Thymus (tissue), 11 donors: ENCODE results near the gene COL6A1. TPM values are rescaled to one million over a fixed set of nuclear protein-coding genes. Genes with fewer than 3 reads are reported as not detected.
"Not testable (repeated sequence)": the region's sequence is repeated elsewhere in the genome, so short reads cannot be mapped to it uniquely, and the experiment has no call there.

Experiments
- DNase-seq, 9 donors: peaks; one replicate each; pipeline ENCODE4 v3.0.0-alpha.2; 2013; ENCODE audit warnings: low spot score in 9 of 9, low read depth in 6 of 9, missing footprints in 1 of 9
- H3K27ac ChIP-seq, 2 donors: one replicate each; pipeline ENCODE4 v1.5.1; 2013; ENCODE audit warnings: control low read depth in 1 of 2, low read depth in 1 of 2, low read length in 1 of 2, mild to moderate bottlenecking in 1 of 2, moderate library complexity in 1 of 2
- H3K27me3 ChIP-seq, 2 donors: one replicate each; pipeline ENCODE4 v1.5.1; 2013; ENCODE audit warnings: low read length in 1 of 2; ENCODE audit not compliant: control insufficient read depth in 2 of 2, insufficient read depth in 1 of 2
- H3K36me3 ChIP-seq, 2 donors: one replicate each; pipeline ENCODE4 v1.5.1; 2013; ENCODE audit warnings: low read length in 1 of 2, mild to moderate bottlenecking in 1 of 2, moderate library complexity in 1 of 2; ENCODE audit not compliant: control insufficient read depth in 2 of 2, insufficient read depth in 2 of 2
- H3K4me1 ChIP-seq, 2 donors: one replicate each; pipeline ENCODE4 v1.5.1; 2013; ENCODE audit warnings: low read length in 2 of 2; ENCODE audit not compliant: control insufficient read depth in 2 of 2, insufficient read depth in 2 of 2
- H3K4me3 ChIP-seq, 2 donors: one replicate each; pipeline ENCODE4 v1.5.1; 2013; ENCODE audit warnings: low read length in 2 of 2, control low read depth in 1 of 2, mild to moderate bottlenecking in 1 of 2
- H3K9me3 ChIP-seq, 2 donors: one replicate each; pipeline ENCODE4 v1.5.1; 2013; ENCODE audit warnings: low read length in 1 of 2, mild to moderate bottlenecking in 1 of 2; ENCODE audit not compliant: control insufficient read depth in 2 of 2, insufficient read depth in 1 of 2
- WGBS: extraction: QIAGEN DNeasy Blood & Tissue Kit; methylation state at CpG from one replicate; pipeline ENCODE4 v1.1.7; 2013; 5-methylcytosine and 5-hydroxymethylcytosine counted together
- polyA plus RNA-seq: library from polyadenylated mRNA; stranded (reverse); fragments of 200-250 nt; gene quantifications from one replicate; pipeline ENCODE4 v1.2.3, GENCODE V29; 2013
- total RNA-seq: library from RNA; stranded (reverse); fragments of 120-200 nt; gene quantifications from one replicate; pipeline ENCODE4 v1.2.4, GENCODE V29; 2013
- donor health status: healthy.

COL6A1 gene
- total and polyA plus RNA-seq, 2 donors = 39.0 to 115 TPM

GRCh38 chr21:46005481-46005881 is 23.9 kb downstream of the COL6A1 start:
- H3K27me3 ChIP-seq = no peaks in the 10 kb centered on the region
- no peak for DNase-seq
- H3K4me1 ChIP-seq = no peaks in the 10 kb centered on the region
- 94% methylated on average over 20 of the region's 20 CpGs for WGBS
- peaks cover 0 to 3% of the 10 kb centered on the region in 2 donors for H3K36me3 ChIP-seq
- no peak overlapping the region for H3K4me3 ChIP-seq
- H3K9me3 ChIP-seq = peaks cover 10 to 68% of the 10 kb centered on the region in 2 donors
- no peak overlapping the region for H3K27ac ChIP-seq

DNA sequence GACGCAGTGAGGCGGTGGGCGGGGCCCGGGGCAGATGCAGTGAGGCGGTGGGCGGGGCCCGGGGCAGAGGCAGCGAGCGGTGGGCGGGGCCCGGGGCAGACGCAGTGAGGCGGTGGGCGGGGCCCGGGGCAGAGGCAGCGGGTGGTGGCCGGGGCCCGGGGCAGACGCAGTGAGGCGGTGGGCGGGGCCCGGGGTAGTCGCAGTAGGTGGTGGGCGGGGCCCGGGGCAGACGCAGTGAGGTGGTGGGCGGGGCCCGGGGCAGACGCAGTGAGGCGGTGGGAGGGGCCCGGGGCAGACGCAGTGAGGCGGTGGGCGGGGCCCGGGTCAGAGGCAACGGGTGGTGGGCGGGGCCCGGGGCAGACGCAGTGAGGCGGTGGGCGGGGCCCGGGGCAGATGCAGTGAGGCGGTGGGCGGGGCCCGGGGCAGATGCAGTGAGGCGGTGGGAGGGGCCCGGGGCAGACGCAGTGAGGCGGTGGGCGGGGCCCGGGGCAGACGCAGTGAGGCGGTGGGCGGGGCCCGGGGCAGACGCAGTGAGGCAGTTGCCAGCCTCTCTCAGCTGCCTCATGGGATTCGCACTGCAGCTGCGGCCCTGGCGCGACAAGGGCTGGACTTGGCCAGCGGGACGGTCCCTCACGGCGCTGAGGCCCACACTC is 24.4 kb downstream of the COL6A1 start:
- H3K4me1 ChIP-seq, H3K4me3 ChIP-seq, DNase-seq, H3K36me3 ChIP-seq, H3K27ac ChIP-seq, H3K27me3 ChIP-seq: not testable (repeated sequence)
- WGBS = 95% methylated on average over 57 of the region's 64 CpGs
- peaks cover 10 to 63% of the 10 kb centered on the region in 2 donors for H3K9me3 ChIP-seq

DNA sequence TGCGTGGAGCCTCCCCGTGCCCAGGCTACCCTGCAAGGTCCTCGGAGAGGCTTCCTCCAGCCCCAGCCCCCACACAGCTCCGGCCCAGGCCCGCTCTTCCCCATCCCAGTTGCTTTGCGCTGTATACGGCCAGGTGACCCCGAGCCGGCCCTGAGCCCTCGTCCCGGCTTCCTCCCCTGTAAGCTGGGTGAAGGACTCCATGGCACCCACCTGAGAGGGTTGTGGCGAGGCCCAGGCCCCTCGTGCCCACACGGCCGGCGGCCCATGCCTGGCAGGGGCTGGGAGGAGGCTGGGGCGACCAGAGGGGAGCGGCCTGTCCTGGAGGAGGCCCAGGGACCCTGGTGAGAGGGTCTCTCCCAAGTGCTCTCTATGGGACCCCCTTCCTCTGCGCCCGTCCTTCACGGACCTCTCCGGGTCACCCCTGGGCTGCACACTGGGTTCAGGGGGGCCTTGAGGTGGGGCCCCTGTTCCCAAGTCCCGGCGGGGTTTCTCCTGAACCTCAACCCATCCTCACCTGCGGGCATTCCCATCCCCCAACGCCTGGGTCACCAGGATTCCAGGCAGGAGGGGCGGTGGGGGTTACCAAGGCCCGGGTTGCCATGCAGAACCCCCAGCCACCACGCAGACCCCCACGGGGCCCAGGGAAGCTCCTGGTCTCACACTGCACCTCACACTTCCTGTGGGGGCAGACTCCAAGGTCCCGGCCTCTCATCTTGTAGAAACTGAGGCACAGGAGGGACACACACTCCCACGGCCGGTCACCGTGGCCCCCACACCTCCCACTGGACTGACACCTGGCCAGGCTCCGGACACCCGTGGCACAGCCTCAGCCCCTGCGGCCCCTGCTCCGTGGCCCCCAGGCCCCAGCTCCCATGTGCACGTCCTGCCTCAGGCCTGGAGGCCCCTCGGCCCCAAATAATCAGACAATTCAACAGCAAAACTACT is 25.2 kb downstream of the COL6A1 start:
- no peak for DNase-seq
- Histone ChIP-seq H3K27ac (no peak overlapping the region), H3K27me3 (no peaks in the 10 kb centered on the region), H3K9me3 (peaks cover 7 to 55% of the 10 kb centered on the region in 2 donors), H3K36me3 (peaks cover 0 to 3% of the 10 kb centered on the region in 2 donors), H3K4me1 (no peaks in the 10 kb centered on the region), H3K4me3 (no peak overlapping the region)
- WGBS = 96% methylated on average over 40 of the region's 40 CpGs

DNA sequence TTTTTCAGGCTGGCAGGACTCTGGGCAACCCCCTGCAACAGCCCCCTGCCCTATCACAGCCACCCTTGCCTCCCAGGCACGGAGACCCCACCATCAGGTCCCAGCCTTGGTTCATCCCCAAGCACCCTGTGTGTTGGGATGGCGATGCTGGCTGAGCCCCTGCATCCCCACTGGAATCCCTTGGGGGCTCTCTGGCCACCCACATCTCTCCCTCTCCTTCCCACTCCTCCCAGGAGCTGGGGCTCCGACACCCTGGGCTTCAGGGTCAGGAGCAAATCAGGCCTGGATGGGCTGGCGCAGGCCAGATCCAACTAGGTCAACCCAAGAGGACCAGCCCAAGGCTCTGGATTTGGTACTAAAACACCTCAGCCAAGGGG is 25.9 kb downstream of the COL6A1 start:
- H3K9me3 ChIP-seq = peaks cover 4 to 50% of the 10 kb centered on the region in 2 donors
- 72% methylated on average over 4 of the region's 4 CpGs for WGBS
- no peak overlapping the region for H3K27ac ChIP-seq
- H3K4me1 ChIP-seq = no peaks in the 10 kb centered on the region
- no peak for DNase-seq
- no peaks in the 10 kb centered on the region for H3K27me3 ChIP-seq
- peaks cover 0 to 3% of the 10 kb centered on the region in 2 donors for H3K36me3 ChIP-seq
- no peak overlapping the region for H3K4me3 ChIP-seq

DNA sequence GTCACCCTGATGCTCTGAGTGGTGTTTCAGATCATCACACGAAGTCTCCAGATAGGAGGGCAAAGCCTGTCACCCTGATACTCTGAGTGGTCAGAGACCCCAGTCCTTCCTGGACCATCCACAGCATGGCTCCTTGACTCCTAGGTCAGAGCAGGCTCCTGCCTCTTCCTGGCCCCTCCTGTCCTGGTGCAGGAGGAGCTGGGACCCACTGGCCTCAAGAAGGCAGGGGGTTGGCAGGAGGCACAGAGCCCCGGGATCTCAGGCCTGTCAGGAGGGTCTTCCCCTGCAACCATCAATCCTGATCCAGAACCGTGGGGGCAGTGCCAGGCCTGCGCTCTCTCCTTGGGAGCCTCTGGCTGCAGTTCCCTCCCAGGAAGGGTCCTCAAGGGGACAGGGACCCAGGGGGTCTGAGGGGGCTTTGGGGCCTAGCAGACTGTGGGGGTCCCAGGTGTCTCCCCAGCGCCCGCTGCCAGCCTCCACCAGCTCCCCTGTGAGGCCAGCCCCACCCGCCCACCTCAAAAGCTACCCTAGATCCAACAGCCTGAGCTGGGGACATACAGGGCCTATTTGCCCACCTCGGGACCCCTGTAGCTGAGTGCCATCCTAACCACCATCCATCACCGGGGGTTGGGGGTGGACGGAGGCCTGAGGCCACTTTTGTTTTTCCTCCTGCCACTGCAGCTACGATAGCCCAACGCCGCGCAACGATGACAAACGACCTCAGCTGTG is 27.5 kb downstream of the COL6A1 start:
- Histone ChIP-seq H3K36me3 (no peaks in the 10 kb centered on the region), H3K27me3 (no peaks in the 10 kb centered on the region), H3K9me3 (peaks cover 1 to 45% of the 10 kb centered on the region in 2 donors), H3K4me1 (no peaks in the 10 kb centered on the region), H3K4me3 (no peak overlapping the region), H3K27ac (no peak overlapping the region)
- DNase-seq = no peak
- 88% methylated on average over 16 of the region's 16 CpGs for WGBS

GRCh38 chr21:46009951-46010705 is 28.6 kb downstream of the COL6A1 start:
- H3K4me3 ChIP-seq = no peak overlapping the region
- no peaks in the 10 kb centered on the region for H3K4me1 ChIP-seq
- no peaks in the 10 kb centered on the region for H3K36me3 ChIP-seq
- no peaks in the 10 kb centered on the region for H3K27me3 ChIP-seq
- peaks cover 0 to 35% of the 10 kb centered on the region in 2 donors for H3K9me3 ChIP-seq
- 93% methylated on average over 34 of the region's 34 CpGs for WGBS
- DNase-seq = no peak
- no peak overlapping the region for H3K27ac ChIP-seq

- Histone ChIP-seq H3K4me3 (no peak overlapping the region), H3K4me1 (no peaks in the 10 kb centered on the region), H3K36me3 (no peaks in the 10 kb centered on the region), H3K27me3 (no peaks in the 10 kb centered on the region), H3K27ac (no peak overlapping the region), H3K9me3 (peaks cover 0 to 27% of the 10 kb centered on the region in 2 donors)
- 90% methylated on average over 22 of the region's 22 CpGs for WGBS
- DNase-seq = no peak
These were observed 29.8 kb downstream of the COL6A1 start for GRCh38 chr21:46011267-46011967.

DNA sequence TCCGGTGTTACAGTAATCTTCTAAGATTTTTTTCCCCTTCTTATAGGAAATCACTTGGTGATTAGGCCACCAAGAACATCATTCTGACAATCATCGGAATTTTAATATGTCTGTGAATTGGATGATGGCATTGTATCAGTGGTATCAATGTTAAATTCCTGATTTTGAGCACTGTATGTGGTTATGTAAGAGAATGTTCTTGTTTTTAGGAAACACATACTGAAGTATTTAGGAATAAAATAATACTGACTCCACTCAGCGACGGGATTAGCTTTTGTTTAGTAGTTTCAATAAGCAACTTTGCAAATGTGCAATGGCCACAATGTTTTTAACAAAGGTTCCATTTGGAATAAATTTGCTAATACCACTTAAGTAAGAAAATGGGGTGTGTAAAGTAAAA is 30.6 kb downstream of the COL6A1 start:
- H3K27me3 ChIP-seq = no peaks in the 10 kb centered on the region
- 98% methylated on average over 4 of the region's 4 CpGs for WGBS
- no peak for DNase-seq
- H3K9me3 ChIP-seq = peaks cover 0 to 19% of the 10 kb centered on the region in 2 donors
- H3K4me1 ChIP-seq = no peaks in the 10 kb centered on the region
- H3K36me3 ChIP-seq = no peaks in the 10 kb centered on the region
- H3K4me3 ChIP-seq = no peak overlapping the region
- H3K27ac ChIP-seq = no peak overlapping the region
